GM18499 (cell line): ENCODE results near the gene KIAA1549.

ENCODE experiments used
- ATAC-seq: cut with Tn5 transposase; IDR thresholded peaks from one replicate; pipeline ENCODE4 v1.9.1; 2021; ENCODE audit warnings: moderate number of reproducible peaks; ENCODE audit not compliant: insufficient read depth, unreplicated experiment

The KIAA1549 gene

DNA sequence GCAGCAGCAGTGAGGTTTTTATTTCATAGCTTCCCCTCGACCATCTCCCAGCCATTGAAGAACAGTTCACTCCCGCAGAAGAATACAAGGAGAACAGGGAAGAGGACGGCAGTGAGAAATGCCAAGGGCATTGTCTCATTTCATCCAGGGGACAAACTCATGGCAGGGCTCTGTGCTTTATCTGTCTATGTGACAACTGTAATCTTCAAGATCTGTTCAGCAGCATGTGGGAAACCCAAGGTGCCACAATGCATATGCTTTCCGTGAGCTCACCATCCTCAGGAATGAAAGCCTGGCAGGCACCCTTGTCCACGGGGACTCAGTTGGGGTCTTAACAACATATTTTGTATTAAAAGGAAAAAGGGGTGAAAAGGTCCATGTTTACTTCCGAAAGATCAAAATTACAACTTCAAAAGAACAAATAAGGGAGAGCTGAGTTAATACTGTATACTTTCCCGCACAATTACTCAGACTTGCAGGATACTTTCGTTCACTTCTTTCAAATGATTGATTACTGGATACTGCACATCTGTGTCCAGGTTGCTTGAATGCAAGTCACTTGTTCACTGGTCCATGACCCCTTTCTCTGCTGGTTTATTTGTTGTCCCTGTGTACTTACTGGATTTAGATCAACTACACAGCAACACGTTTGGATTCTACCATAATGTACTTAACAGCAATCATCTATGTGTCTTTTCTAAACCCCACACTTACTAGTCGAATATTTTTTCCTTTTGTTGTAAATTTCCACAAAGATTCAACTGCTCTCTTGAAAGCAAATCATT, 93.1 kb downstream of the KIAA1549 start:
- ATAC-seq, result no peak

DNA sequence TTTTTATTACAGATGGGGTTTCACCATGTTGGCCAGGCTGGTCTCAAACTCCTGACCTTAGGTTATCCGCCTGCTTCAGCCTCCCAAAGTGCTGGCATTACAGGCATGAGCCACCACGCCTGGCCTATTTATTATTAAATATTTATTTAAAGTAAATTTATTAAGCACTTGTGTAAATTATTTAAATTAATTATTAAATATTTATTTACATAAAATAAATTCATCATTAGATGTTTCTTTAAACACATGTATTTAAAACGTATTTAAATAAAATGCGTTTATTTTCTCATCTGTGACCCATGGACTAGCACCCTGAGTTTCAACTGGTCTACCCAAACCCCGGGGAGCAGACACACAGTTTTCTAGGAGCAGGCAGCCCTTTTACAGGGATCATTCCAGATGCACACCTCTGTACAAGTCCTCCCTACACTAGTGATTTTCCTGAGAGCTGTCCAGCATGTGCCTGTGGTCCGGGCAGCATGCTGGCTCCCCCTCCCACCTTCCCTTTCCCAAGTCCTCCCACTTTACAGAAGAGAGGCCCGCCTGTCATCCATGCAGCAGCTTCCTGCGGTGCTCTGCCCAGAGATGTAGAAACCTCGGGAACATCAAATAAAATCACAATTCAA, 94.0 kb downstream of the KIAA1549 start:
- no peak for ATAC-seq

DNA sequence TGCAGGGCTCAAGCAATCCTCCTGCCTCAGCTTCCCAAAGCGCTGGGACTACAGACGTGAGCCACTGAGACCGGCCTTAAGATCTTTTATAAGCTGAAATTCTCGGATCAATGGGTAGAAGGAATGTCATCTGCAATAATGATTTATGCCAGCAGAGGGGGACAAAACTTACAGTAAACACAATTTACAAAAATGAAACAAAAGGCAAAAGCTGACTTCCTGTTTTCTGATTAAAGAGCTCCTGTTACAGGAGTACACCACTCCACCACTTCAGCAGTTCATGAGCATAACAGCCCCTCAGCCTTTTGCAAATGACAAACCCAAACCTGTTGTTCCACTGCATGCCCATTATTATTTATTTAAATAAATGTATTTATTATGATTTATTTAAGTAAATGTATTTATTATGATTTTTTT, 94.7 kb downstream of the KIAA1549 start:
- ATAC-seq, result peak; percentile 77

DNA sequence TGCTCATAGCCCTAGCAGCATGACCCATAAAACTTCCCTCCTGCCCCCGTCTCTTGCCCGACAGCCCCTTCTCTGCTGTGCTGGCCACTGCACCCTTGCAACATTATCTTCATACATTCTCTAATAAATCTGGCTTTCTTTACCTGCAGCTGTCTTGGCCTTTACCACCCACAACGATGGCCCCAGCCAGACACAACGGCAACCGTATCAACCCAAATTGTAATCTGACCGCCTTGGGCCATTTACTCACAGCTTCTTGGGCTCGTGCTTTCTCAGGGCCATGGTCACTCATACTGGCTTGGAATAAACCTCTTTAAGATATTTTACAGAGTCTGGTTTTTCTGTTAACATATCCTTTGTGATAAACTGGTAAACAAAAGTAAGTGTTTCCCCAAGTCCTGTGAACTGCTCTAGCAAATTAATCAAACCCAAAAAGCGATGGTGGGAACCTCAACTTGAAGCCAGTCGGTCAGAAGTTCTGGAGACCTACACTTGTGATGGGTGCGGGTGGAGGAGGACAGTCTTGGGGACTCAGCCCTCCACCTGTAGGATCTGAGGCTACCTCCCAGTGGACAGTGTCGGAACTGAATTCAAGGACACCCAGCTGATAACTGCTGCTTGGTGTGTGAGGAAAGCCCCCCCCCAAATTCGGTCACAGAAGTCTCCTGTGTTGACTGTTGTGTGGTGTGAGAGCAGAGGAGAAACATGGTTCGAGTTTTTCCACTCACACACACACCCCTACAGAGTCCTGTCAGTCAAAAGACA, 95.6 kb downstream of the KIAA1549 start:
- no peak for ATAC-seq

DNA sequence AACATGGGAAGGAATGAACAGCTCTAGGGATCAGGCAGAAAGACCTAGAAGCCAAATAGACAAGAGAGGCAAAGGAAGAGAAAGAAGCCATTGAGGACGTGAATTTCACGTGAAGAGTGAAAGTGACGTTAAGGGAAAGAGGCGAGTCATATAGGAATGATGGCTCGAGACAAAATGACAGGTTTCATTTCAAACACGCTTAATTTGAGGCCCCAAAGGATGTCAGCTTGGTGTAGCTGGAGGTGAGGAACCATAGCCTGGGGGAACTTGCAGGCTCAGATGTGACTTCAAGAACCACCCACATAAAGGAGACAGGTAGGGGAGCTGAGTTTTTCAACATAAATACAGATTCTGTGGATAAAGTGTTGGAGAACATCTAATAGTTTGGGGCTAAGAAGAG, 98.9 kb downstream of the KIAA1549 start:
- no peak for ATAC-seq

DNA sequence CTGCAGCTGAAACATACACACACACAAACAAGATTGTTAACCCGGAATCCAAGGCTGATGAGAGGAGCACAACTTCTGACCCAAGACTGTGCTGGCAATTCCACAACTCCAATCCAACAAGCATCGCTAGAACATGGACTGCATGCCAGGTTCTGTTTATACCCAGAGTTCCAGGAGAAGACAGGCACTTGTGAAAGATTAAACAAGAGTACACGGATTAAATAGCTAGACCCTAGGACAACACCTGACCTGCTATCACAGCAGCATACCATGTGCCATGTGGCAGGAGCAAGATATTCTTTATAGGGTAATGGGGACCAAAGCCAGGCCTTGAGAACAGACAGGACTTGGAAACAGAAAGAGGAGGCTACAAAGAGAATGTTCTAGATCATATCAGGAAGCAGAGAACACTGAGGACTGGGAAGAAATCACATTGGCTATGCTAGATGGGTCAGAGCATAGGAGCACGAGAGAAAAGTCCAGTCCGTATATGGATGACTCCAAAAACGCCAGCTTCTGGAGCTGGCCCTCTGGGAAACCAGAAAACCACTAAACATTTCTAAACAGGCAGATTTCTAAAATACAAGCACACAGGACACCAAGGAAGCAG, 99.5 kb downstream of the KIAA1549 start:
- ATAC-seq, result no peak

DNA sequence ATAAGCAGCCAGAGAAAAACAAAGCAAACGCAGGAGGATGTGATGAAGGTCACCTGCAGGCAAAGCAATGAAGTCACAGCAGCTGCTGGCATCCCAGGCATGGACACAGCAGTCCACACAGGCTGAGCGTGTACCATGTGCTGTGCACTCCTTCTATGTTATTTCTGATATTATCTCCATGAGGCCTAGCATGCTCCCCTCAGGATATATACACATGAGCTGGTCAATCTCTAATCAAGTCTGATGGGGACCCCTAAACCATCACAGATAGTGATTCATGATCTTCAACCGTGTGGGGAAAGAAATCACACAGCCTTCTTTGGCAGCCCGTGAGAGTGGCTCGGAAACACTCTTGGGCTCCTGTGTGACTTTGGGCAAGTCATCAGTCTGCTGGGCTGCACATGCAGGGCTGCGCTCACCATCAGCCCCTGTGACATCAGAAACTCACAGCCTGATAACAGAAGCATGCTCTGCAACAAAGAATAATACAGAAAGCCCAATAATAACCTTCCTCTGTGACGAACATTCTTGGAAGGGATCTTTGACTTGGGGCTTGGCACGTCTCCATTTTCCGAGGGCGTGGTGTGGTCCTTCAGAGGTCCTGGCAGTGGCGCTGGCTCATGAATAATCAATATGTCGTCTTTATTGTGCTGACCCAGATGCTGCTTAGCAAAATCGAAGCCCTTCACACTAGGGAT, 100.2 kb downstream of the KIAA1549 start:
- no peak for ATAC-seq

DNA sequence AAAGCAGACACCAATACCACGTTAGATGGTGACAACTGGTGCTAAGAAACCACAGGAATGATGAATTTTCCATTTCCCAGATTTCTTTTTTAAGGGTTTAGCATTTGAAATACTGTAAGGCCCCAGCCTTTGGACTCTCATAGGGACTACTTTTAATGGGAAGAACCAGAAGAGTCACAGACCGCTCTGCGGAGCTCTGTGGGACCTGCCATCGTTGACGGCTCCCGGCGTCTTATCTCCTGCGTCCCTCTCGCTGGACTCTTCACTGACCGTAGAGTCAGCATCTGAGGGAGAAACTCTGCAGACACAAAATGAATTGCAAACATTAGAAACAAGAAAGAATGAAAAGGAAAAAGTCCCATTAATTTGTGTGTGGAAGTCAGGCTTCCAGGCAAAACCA, 101.8 kb downstream of the KIAA1549 start:
- no peak for ATAC-seq

DNA sequence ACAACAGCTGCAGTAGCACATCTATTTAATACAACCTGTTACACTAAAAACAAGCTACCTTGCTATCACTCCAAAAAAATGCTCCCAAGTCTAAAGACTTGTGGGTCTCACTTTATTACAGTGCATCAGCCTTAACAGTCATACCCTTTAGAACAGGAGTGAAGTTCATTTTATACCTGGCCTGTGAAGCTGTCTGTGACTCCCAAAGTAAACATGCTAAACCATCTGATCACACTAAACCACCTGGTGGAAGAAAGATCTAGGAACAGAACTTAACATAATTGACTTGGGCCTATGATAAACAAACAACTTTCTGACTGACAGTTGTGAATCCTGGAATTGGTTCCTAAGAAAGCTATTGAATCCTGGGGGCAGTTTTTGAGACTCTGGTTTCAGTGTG, 102.3 kb downstream of the KIAA1549 start:
- ATAC-seq, result no peak

DNA sequence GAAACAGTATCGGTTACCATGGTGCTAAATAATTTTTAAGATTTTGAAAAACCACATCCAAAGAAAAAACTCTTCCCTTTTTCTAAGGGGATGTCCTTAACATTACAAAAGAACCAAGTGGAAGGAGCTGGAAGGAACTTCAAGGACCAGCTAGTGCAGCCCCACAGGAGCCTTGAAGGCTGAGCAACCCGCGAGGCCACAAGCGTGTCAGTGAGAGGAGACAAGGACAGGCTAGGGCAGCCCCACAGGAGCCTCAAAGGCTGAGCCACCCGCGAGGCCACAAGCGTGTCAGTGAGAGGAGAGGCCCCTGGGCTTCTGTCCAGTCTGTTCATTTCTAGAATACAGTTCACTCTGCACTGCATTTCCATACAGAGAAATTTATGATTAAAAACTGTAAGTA, 103.1 kb downstream of the KIAA1549 start:
- no peak for ATAC-seq

DNA sequence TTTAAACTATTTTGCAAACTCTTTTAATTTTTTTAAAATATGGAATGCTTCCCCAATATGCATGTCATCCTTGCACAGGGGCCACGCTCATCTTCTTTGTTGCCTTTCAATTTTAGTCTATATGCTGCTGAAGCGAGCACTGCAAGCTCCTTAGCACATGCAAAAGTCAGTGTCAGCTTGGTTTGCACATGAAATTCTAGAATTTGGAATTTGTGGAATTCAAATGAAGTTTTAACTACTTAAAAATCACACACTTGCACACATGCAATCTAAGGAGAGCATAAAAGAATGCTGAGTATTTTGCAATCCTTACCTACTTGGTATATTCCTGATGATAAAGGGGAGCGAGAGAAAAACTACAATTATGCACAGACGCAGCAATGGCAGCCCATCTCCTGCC, 104.9 kb downstream of the KIAA1549 start:
- ATAC-seq, result no peak

DNA sequence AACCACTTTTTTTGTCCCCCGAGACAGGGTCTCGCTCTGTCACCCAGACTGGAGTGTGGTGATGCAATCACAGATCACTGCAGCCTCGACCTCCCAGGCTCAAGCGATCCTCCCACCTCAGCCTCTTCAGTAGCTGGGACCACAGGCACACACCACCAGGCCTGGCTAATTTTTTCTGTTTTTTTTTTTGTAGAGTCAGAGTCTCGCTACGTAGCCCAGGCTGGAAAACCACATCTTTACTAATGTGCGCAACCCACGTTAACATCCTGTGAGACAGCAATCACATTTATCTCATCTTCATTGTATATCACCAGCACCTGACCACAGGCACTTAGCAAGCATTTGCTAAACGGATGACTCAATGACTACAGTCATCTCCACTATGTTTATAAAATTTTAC, 105.4 kb downstream of the KIAA1549 start:
- ATAC-seq, result no peak

DNA sequence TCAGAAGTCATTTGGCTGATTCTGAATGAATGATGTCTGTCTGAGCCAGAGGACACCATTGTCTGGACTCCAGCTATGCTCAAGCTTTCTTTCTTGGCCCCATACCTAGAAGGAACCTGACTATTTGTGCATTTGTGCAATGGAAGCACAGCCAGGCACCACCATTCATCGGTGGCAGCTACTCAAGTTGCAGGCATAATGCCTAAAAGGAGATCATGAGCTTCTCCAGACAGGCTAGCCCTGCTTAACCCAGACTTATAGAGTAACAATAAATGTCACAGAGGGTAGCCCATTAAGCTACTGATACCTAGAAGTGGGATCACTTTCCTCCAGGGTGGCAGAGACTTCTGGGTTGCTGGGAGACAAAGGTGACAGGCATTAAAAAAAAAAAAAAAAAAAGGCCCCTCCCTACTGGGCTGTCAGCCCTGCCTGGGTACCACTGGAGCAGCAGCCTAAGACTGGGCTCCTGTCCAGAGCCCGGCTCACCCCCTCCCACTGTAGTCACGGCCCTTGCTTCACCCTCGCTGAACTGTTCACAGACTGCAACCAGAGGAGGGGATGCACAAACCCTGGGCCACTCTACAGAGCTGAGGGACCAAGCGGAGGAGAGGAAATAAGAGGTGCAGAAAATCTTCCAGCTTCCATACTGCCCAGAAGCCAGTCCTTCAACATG, 107.8 kb downstream of the KIAA1549 start:
- no peak for ATAC-seq

DNA sequence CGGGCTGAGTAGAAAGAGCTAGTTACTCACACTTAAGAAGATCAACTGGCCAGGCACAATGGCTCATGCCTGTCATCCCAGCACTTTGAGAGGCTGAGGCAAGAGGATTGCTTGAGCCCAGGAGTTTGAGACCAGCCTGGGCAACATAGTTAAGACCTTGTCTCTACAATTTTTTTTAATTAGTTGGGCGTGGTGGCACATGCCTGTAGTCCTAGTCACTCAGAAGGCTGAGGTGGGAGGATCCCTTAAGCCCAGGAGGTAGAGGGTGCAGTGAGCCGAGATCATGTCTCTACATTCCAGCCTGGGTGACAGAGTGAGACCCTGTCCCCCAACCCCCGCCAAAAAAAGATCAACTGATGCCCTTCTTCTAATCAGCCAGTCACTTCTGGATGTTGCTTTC, 108.6 kb downstream of the KIAA1549 start:
- no peak for ATAC-seq

DNA sequence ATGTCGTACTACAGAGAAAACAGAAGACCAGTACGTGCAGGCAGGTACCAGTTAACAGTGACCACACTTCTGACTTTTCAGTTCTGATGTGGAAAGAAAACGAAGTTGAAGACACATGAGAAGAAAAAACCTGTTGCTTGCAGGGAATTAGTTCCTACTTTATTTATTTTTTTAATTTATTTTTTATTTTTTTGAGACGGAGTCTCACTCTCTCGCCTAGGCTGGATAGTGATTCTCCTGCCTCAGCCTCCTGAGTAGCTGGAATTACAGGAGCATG, 109.4 kb downstream of the KIAA1549 start:
- no peak for ATAC-seq

DNA sequence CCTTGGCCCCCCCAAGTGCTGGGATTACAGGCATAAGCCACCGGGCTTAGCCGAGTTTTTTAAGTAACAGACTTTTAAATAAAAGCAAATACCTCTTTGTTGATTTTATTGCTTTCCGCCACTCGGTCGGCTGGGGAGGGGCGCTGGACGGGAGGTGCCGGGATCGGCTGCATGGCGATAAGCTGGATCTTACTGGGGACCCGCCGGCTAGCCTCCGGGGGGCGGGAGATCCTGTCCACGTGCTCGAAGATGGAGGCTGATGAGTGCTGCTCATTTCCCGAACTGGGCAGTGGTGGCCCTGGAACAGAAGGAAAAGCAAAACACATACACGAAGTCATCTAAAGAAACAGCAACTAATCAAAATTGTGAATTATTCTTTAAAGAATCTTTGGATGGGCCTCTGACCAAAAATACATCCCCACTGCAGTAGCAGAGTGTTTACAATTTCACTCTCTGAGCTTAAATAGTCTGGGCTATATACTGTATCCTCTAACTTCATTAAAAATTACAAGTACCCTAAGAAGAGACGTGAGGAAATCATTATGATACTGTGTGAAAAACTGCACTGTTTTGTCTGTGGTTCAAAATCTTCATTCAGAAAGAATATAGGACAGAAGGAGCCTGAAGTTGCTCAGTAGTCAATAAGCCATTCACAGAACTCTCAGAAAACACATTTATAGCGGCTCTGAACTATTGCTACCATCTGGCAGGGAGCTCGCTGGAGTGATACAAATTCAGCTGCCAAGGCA, 110.0 kb downstream of the KIAA1549 start:
- no peak for ATAC-seq

DNA sequence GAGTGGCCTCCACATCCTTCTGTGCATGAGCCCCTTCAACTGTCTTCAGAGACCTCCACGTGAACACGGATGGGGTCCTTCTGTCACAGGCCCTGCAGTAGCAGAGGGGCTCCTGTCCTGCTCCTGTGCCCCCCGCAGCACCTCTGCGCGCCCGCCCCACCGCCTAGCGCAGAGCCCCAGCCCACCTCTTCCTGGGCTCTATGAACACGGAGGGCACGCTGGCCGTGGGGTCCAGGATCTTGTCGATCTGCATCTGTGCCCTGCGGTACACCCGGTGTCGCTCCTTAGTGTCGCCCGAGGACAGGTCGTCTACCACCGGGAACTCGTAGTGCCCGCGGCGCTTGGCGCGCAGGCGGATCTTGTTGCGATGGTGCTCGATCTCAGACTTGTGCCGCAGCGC, 111.8 kb downstream of the KIAA1549 start:
- no peak for ATAC-seq

DNA sequence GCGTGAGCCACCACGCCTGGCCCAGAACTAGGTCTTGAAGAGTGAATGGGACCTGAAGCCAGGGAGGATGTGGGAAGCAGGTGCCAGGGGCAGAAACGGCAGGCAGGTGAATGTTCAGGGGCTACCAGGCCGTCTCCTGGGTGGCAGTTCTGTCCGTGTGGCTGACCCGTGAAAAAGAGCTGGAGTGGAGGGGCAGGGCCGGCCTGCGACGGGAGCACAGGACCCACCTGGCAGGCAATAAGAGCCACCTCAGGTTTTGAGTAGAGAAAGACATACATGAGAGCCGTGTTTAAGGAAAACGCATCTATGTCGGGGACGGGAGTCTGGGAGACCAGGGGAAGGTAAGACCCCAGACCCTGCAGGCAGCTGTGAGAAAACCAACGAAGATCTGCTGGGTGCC, 112.5 kb downstream of the KIAA1549 start:
- no peak for ATAC-seq

DNA sequence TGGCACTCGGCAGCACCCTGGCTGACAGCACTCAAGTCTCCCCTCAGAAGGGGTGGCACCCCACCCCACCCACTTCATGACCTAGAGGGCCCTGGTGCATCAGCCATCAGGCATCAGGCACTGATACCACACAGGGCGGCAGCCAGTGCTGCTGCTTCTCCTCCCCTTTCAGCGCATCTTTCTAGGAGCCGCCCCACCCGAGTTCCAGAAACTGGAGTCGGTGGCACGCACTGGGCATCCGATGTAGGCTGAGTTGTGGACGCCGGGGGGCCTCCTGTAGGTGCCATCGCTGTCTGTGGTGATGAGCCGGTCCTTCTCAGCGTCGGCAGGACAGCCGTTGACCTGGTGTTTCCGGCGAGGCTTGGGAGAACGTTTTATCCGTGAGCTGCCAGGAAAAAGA, 113.4 kb downstream of the KIAA1549 start:
- no peak for ATAC-seq
